Measurements from ENCODE around the gene TMSB4X. TPM values are rescaled to one million over a fixed set of nuclear protein-coding genes. Genes with fewer than 3 reads are reported as not detected.
"Not testable (repeated sequence)": the region's sequence is repeated elsewhere in the genome, so short reads cannot be mapped to it uniquely, and the experiment has no call there.

The TMSB4X gene
- total RNA-seq, 1 donor from 2014 or later = 15,061 TPM

- no peak for DNase-seq (ENCODE audit: low read depth in 2 of 2)
These were observed 19.9 kb upstream of the TMSB4X start for GRCh38 chrX:12954981-12955380.

- DNase-seq (ENCODE audit: low read depth in 2 of 2) = peak in 1 of 2 donors; percentile 87
These were observed 18.8 kb upstream of the TMSB4X start for GRCh38 chrX:12955882-12956703.

DNA sequence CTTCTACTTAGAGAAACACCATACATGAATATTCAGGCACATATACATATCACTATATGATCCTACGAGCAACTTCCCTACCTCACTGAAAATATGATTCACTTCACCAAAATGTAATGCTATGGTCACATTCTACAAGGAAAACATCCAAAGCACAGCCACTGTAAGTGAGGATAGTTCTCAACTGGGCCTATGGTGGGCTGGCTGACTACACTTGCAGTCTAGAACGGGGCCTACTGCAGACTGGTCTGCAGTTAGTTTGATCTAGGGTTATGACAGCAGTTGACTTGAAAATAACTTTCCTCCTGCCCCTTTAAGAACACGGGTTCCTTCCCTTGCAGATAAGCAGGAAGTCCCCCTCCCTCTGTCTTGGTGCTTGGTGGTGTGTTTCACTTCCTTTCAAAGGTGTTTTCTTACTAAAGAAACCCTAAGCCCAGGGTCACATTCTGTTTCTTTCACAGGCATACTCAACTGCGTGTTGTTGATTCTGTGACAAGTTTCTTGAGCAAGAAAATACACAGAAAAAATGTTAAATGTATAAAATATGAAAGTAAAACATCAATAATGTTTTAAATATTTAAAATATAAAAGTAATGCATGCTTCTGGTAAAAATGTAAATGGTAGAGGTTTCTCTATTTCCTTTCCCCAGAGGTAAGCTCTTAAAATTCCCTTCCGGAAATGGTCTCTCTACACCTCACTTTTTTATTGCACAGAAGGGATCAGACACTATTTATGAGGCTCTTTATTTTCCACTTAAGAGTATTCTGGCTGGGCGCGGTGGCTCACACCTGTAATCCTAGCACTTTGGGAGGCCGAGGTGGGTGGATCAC, 18.0 kb upstream of the TMSB4X start:
- peak in 1 of 2 donors; percentile 80 for DNase-seq (ENCODE audit: low read depth in 2 of 2)

DNA sequence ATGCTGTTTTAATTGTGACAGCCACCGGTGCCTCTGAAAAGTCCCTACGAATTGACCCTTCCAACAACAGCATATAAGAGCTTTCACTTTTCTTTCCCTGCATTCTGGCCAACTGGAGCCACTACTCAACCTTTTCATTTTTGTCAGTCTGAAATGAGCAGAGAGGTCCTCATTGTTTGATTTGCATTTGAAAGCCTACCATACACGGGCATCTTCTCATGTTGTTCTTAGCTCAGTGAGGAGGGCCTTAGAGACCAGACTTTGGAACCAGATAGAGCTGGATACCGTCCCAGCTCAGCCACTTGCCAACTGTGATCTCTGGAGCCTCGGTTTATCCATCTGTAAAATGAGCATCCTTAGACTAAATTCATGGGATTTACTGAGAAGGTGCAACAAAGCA, 16.9 kb upstream of the TMSB4X start:
- no peak for DNase-seq (ENCODE audit: low read depth in 2 of 2)

GRCh38 chrX:12958461-12958860, 16.4 kb upstream of the TMSB4X start:
- no peak for DNase-seq (ENCODE audit: low read depth in 2 of 2)

DNA sequence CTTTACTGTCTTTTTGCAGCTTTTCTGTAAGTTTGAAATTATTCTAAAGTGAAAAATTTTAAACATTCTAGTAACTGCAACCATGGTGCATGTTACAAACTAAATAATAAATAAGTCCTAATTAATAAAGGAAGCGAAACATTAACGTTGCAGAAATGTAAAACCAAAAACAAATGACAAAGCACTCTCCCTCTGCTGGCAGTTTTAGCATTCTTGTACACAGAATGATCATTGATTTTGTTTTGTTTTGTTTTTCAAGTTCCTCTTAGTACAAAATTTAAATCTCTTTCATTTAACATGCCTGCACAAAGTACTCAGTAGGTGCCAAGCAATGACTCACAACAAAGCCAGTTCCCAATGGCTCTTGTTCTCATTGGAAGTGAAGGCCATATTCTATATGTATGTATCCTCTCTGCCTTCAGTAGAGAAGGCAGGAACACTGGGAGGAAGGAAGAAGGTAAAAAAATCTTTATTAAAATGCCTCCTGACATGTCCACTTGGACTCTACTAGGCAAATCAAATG, 13.7 kb upstream of the TMSB4X start:
- no peak for DNase-seq (ENCODE audit: low read depth in 2 of 2)

- DNase-seq (ENCODE audit: low read depth in 2 of 2) = no peak
These were observed 12.8 kb upstream of the TMSB4X start for GRCh38 chrX:12962041-12962504.

DNA sequence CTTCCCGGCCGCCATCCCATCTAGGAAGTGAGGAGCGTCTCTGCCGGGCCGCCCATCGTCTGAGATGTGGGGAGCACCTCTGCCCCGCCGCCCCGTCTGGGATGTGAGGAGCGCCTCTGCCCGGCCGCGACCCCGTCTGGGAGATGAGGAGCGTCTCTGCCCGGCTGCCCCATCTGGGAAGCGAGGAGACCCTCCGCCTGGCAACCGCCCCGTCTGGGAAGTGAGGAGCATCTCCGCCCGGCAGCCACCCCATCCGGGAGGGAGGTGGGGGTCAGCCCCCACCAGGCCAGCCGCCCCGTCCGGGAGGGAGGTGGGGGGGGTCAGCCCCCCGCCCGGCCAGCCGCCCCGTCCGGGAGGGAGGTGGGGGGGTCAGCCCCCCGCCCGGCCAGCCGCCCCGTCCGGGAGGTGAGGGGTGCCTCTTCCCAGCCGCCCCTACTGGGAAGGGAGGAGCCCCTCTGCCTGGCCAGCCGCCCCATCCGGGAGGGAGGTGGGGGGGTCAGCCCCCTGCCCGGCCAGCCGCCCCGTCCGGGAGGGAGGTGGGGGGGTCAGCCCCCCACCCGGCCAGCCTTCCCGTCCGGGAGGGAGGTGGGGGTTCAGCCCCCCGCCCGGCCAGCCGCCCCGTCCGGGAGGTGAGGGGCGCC, 11.6 kb upstream of the TMSB4X start:
- DNase-seq (ENCODE audit: low read depth in 2 of 2) = not testable (repeated sequence)

- DNase-seq (ENCODE audit: low read depth in 2 of 2) = no peak
These were observed 9.6 kb upstream of the TMSB4X start for GRCh38 chrX:12965131-12965940.

GRCh38 chrX:12966151-12966550, 8.8 kb upstream of the TMSB4X start:
- DNase-seq (ENCODE audit: low read depth in 2 of 2) = no peak

DNA sequence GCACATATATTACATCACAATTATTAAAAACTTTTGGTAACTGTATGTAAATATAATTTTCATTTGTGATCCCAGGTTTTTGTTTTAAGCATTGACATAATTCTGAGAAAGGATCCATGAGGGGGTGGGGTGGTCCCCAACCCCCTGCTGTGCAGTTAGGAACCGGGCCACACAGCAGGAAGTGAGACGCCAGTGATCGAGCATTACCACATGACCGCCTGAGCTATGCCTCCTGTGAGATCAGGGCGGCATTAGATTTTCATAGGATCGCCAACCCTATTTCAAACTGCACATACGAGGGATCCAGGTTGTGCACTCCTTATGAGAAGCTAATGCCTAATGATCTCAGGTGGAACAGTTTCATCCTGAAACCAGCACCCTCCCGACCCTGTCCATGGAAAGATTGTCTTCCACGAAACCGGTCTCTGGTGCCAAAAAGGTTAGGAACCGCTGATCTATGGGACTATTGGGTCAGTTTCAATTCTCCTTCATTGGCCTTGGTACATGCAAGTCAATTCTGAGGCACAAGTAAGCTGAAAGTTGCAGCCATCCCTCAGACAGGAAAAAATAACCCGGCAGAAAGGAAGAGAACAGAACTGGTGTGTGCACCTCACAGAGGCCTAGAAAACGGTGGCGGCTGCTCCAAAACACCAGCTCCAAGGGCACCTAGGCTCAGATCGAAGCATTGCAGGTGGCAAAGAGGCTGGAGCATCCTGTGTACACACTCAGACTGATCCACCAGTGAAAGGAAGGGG, 7.0 kb upstream of the TMSB4X start:
- no peak for DNase-seq (ENCODE audit: low read depth in 2 of 2)

GRCh38 chrX:12970691-12971202, 4.2 kb upstream of the TMSB4X start:
- DNase-seq (ENCODE audit: low read depth in 2 of 2) = peak in 1 of 2 donors; percentile 79

GRCh38 chrX:12971282-12972003, 3.5 kb upstream of the TMSB4X start:
- DNase-seq (ENCODE audit: low read depth in 2 of 2) = peak in 1 of 2 donors; percentile 29

- DNase-seq (ENCODE audit: low read depth in 2 of 2) = no peak
These were observed 2.7 kb upstream of the TMSB4X start for GRCh38 chrX:12972243-12972642.

GRCh38 chrX:12972878-12973560, 1.9 kb upstream of the TMSB4X start:
- DNase-seq (ENCODE audit: low read depth in 2 of 2) = peak in 1 of 2 donors; percentile 18

- DNase-seq (ENCODE audit: low read depth in 2 of 2) = peak in 1 of 2 donors; percentile 28
These were observed 1.2 kb upstream of the TMSB4X start for GRCh38 chrX:12973561-12974304.

GRCh38 chrX:12974305-12974795, 560 bp upstream of the TMSB4X start:
- DNase-seq (ENCODE audit: low read depth in 2 of 2) = peak in 1 of 2 donors; percentile 57

DNA sequence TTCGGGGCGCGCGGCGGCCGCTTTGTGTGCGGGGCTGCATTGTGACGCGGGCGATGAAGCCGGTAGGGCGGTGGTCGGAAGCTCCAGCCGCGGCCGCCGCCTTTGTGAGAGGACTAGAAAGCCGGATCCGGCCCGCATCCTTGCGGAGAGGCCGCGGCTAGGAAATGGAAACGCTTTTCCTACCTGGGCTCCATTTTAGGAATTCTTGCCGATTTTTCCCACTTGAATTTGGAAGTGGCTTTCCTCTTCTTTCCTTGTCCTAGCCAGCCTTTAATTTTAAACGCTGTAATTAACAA, 708 bp downstream of the TMSB4X start:
- no peak for DNase-seq (ENCODE audit: low read depth in 2 of 2)

Measured in dermis microvascular lymphatic vessel endothelial cell (primary cell).